22Rv1 (cell line): ENCODE results near the gene ATG7.

Experiments used
- ZFX ChIP-seq: fragments of 450-650 bp; IDR thresholded peaks from 2 replicates; pipeline ENCODE4 v1.6.1; 2017; ENCODE audit warnings: antibody characterized with exemption, borderline replicate concordance
- TF ChIP-seq, protein P1 (sequence below): fragments of 450-650 bp; IDR thresholded peaks from 2 replicates; pipeline ENCODE4 v1.5.1; 2017; ENCODE audit warnings: mild to moderate bottlenecking

- TF ChIP-seq, protein P1, sequence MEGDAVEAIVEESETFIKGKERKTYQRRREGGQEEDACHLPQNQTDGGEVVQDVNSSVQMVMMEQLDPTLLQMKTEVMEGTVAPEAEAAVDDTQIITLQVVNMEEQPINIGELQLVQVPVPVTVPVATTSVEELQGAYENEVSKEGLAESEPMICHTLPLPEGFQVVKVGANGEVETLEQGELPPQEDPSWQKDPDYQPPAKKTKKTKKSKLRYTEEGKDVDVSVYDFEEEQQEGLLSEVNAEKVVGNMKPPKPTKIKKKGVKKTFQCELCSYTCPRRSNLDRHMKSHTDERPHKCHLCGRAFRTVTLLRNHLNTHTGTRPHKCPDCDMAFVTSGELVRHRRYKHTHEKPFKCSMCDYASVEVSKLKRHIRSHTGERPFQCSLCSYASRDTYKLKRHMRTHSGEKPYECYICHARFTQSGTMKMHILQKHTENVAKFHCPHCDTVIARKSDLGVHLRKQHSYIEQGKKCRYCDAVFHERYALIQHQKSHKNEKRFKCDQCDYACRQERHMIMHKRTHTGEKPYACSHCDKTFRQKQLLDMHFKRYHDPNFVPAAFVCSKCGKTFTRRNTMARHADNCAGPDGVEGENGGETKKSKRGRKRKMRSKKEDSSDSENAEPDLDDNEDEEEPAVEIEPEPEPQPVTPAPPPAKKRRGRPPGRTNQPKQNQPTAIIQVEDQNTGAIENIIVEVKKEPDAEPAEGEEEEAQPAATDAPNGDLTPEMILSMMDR: no peak
- no peak for TF ChIP-seq ZFX
Measured at GRCh38 chr3:11545186-11545851, 273.1 kb downstream of the ATG7 start.
